ENCODE data around the gene OSBP2.

- TF ChIP-seq CTCF (conservative IDR thresholded peaks at IDR 0.05) (no peak), EZH2 (IDR thresholded peaks at IDR 0.05; ENCODE audit: low read depth) (no peak)
These were observed 3.5 kb upstream of the OSBP2 start for GRCh38 chr22:30691204-30691603.

Measured in PC-9 (cell line).